ENCODE measurements around the gene HINT2.

HINT2 gene

GRCh38 chr9:35774907-35775635, 39.8 kb downstream of the HINT2 start:
- ATAC-seq = no peak

DNA sequence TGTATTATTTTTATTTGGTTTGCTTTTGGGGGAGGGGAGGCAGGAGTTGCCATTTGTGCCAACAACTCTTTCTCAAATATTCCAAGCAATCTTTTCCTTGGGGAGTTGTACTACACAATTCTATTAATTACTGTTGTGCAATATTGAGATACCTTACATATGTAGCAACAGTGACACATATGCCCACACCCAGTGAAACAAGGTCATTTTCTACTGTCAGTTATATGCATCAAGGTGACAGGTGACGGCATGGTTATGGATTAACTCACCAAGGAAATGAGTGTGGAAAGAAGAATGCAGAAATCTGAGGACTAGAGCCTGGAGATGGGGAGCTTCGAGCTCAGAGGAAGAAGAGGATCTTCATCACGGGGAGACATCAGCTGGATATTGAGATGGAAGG, 42.9 kb downstream of the HINT2 start:
- ATAC-seq = no peak

DNA sequence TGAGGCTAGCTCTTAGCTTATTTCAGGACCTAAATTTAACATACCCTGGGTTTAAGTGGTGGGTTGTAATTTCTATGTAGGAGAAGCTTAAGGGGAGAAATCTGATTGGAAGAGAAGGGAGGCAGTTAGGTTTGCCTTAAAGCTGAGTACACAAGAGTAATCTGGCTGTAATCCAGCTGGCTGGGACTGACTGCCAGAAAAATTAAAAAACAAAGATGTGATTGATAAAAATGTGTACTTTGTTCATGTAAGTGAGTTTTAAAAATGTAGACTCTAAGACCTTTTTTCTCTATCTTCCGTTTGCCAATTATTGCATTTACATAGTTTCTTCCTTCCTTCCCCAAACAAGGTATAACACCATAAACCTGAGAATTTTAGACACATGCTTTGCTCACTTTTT, 43.3 kb downstream of the HINT2 start:
- ATAC-seq = no peak

DNA sequence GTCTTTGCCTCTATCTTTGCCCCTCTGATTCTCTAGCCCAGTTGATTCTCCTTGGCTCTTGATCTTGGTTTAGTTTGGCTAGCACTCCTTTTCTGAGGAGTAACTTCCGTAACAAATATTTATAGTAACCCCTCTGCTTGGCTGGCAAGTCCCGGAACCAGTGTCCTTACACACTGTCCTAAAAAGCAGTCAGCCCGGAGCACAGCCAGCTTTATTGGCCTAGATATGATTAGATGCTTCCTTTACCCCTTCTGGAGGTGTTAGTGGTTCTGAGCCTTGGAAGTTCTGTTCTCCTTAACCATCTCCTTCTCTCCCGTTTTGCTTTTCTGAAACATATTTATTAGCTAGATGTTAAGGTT, 43.8 kb downstream of the HINT2 start:
- no peak for ATAC-seq

DNA sequence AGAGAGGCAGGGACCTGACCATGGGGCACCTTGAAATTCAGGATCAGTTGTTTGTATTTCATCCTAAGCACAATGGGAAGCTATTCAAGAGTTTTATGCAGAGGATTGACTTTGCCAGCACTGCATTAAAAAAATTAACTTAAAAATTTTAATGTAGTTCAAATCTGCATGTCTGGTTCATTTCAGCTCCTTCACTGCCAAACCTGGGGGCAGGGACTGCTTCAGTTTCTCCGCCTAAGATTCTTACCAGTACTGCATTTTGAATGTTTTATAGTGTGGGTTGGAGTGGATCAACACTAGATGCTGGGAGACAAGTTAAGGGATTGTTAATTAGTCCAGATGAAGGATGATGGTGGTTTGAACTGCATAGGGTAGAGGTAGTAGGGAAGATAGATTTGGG, 45.1 kb downstream of the HINT2 start:
- ATAC-seq = no peak

- no peak for ATAC-seq
These were observed 47.4 kb downstream of the HINT2 start for GRCh38 chr9:35767458-35767857.

DNA sequence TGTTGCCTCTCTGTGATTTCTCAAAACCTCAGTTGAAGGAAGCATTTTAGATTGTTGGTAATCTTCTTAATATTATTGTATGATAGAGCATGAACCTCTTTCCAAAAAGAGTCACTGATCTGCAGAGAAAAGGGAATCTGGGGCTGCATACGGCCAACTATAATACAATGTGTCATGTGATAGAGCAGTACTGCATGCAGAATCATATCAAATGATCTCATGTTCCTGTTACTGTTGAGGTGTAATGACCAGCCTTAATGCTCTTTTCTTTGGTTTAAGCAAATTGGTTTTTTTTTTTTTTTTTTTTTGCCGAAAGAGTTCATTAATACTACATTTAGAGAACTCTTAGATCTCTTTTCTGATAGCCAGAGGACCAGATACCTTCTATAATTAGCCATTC, 47.8 kb downstream of the HINT2 start:
- ATAC-seq = no peak

GRCh38 chr9:35763803-35764202, 51.0 kb downstream of the HINT2 start:
- no peak for ATAC-seq

GRCh38 chr9:35763181-35763580, 51.7 kb downstream of the HINT2 start:
- ATAC-seq = no peak

Data from activated CD4-positive, CD25-positive, alpha-beta regulatory T cell treated with anti-CD3 and anti-CD28 coated beads, Interleukin-2, amount 50 U/mL, for 24 hours (primary cell).